OCI-LY3 (cell line): ENCODE data around the gene CNIH2.

Experiments
- H2AFZ ChIP-seq: fragments of 200-600, 300-600 bp; shearing (Covaris generic); 2 replicates; pipeline ENCODE4 v1.6.0; 2014; ENCODE audit warnings: antibody characterized with exemption, low read depth, low read length
- H3K27ac ChIP-seq: fragments of 200-600, 300-600 bp; sonication (generic); 2 replicates; pipeline ENCODE4 v1.5.1; 2014; ENCODE audit warnings: mild to moderate bottlenecking, low read length, moderate library complexity, mixed read lengths
- H3K27me3 ChIP-seq: fragments of 200-600, 300-600 bp; sonication (generic); 2 replicates; pipeline ENCODE4 v1.6.1; 2014; ENCODE audit warnings: low read depth, low read length, mixed read lengths
- H3K36me3 ChIP-seq: fragments of 200-600, 300-600 bp; sonication (generic); replicated peaks from 2 replicates; pipeline ENCODE3; 2014; ENCODE audit warnings: low read depth, low read length, mixed read lengths
- H3K4me1 ChIP-seq: fragments of 300-600, 200-600 bp; sonication (generic); 2 replicates; pipeline ENCODE4 v1.6.1; 2014; ENCODE audit warnings: low read length, mixed read lengths
- H3K4me2 ChIP-seq: fragments of 200-600, 300-600 bp; sonication (generic); 2 replicates; pipeline ENCODE4 v1.6.1; 2014; ENCODE audit warnings: low read length, mixed read lengths
- H3K4me3 ChIP-seq: fragments of 300-600, 200-600 bp; sonication (generic); 2 replicates; pipeline ENCODE4 v1.5.1; 2014; ENCODE audit warnings: antibody characterized with exemption, mild to moderate bottlenecking, low read length, moderate library complexity
- H3K79me2 ChIP-seq: fragments of 300-600, 200-600 bp; shearing (Covaris generic); 2 replicates; pipeline ENCODE4 v1.6.1; 2014; ENCODE audit warnings: mild to moderate bottlenecking, low read length, mixed read lengths
- H3K9ac ChIP-seq: fragments of 300-600, 200-600 bp; shearing (Covaris generic); 2 replicates; pipeline ENCODE4 v1.6.0; 2014; ENCODE audit warnings: mild to moderate bottlenecking, low read length, moderate library complexity
- H3K9me3 ChIP-seq: fragments of 200-600, 300-600 bp; shearing (Covaris generic); 2 replicates; pipeline ENCODE4 v1.6.1; 2014; ENCODE audit warnings: low read length, mixed read lengths; ENCODE audit not compliant: insufficient read depth
- H4K20me1 ChIP-seq: fragments of 200-600, 300-600 bp; sonication (generic); 2 replicates; pipeline ENCODE4 v1.6.1; 2016; ENCODE audit warnings: low read length, mixed read lengths; ENCODE audit not compliant: insufficient read depth
- CTCF ChIP-seq: fragments of 200-600, 300-600 bp; sonication (generic); IDR thresholded peaks from 2 replicates; pipeline ENCODE4 v1.5.1; 2014; ENCODE audit warnings: antibody characterized with exemption, low read length, low read depth
- EZH2phosphoT487 ChIP-seq: fragments of 200-600 bp; shearing (Covaris generic); IDR thresholded peaks from 2 replicates; pipeline ENCODE4 v1.6.1; 2018; ENCODE audit warnings: antibody characterized with exemption, mixed run types, low read depth

CNIH2 gene

DNA sequence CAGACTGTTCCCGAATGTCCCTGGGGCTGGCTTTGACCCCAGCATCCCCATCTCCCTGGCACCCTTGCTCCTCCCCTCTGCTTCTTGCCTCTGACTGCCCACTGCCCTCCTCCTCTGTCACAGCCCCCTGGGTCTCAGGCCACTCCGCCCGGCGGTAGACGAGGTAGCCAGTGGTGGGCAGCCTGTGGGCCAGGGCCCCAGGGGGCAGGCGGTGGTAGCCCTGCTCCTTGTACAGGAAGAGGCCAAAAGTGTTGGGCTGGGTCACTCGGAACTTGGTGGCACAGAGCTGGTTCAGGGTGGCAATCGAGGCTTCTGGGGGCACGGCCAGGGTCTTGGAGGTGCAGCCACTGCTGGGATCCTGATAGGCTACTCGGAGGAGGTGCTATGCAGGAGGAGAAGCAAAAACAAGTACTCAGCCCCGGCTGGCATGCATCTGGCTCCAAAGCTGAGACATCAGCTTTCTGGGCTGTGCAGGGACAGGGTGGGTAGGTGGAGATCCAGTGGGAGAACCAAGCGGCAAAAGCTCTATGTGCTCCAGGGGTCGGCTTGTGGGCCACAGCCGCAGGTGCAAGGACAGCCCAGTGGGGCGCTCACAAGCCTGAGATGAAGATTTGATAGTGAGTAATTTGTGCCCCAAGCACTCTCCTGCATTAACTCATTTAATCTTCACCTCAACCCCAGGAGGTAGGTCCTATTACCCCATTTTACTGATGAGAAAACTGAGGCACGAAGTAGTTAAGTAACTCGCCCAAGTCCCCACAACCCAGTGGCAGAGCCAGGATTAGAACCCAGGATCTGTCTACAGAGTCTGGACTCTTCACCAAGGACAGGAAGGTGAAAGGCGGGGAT, 54.6 kb downstream of the CNIH2 start:
- Histone ChIP-seq H3K4me3 (no peak overlapping the region), H3K27ac (no peak overlapping the region), H3K79me2 (no peaks in the 10 kb centered on the region), H3K9ac (no peak overlapping the region), H3K36me3 (peaks cover 5% of the 10 kb centered on the region), H3K9me3 (no peaks in the 10 kb centered on the region), H3K4me1 (peaks cover 11% of the 10 kb centered on the region), H4K20me1 (no peaks in the 10 kb centered on the region), H3K4me2 (no peak overlapping the region), H2AFZ (no peak overlapping the region), H3K27me3 (no peaks in the 10 kb centered on the region)
- TF ChIP-seq EZH2phosphoT487 (no peak), CTCF (no peak)

DNA sequence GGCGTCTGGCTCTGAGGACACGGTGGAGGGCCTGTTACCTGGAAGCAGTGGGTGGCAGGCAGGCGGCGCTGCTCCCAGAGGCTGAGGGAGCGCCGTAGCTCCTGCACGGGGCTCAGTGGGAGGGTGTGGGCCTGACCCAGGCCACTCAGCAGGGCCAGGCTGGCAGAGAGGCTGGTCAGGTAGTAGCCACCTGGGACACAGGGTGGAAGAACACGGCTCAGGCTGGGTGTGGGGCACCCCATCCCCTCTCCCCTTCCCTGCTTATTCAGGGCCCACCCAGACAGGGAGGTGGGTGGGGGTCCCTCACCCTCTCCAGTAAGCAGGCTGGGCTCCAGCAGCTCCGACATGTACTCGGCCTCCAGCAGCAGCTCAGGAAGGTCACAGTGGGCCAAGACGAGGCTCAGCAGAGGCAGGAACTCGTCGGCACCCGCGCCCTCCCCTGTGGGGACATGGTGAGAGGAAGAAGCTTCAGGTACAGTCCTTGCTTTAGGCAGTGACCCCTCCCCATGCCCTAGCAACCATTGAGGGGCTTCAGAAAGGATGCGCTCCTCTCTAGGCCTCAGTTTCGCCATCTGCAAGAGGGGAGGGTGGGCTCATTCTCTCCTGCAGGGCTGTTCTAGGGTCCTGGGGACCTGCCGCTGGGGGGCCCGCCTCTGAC, 55.4 kb downstream of the CNIH2 start:
- Histone ChIP-seq H3K36me3 (peaks cover 7% of the 10 kb centered on the region), H3K9ac (no peak overlapping the region), H3K79me2 (no peaks in the 10 kb centered on the region), H3K9me3 (no peaks in the 10 kb centered on the region), H2AFZ (no peak overlapping the region), H3K4me2 (no peak overlapping the region), H3K4me1 (peaks cover 6% of the 10 kb centered on the region), H3K27ac (no peak overlapping the region), H3K4me3 (no peak overlapping the region), H3K27me3 (no peaks in the 10 kb centered on the region), H4K20me1 (no peaks in the 10 kb centered on the region)
- TF ChIP-seq EZH2phosphoT487 (no peak), CTCF (no peak)
